ENCODE measurements around the gene CT47A7. TPM values are rescaled to one million over a fixed set of nuclear protein-coding genes. Genes with fewer than 3 reads are reported as not detected.
A peak's percentile ranks its signal among the peaks of the same experiment; 100 is the strongest.
"Not testable (repeated sequence)": the region's sequence is repeated elsewhere in the genome, so short reads cannot be mapped to it uniquely, and the experiment has no call there.

The CT47A7 gene
- not detected in 2 replicates for polyA plus RNA-seq (2012; rRNA removed)
- polyA plus RNA-seq (2012; cell fraction: cytosol; rRNA removed), result not detected in 2 replicates
- polyA plus RNA-seq (2012; cell fraction: nucleus; rRNA removed), result not detected in 2 replicates

DNA sequence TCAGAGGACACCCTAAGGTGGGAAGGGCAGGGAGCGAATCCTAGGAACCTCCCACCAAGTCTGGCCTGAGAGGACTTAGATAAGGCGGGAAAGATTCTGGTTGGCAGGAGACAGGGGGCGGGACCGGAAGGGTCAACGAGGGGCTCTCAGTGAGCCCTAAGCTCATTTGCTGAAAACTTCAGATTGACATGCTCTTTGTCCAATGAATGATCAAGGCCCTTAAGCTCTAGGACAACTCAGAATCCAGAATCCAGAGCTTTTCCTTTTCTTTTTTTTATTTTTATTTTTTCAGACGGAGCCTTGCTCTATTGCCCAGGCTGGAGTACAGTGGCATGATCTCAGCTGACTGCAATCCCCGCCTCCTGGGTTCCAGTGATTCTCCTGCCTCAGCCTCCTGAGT, at the start of gene CT47A7:
CT47A7 (minus strand) TSS at position 101 of the 400 bp plus-strand sequence. CDS start 255 bp downstream, outside the sequence.
- H3K9ac ChIP-seq; CTCF ChIA-PET; H3K4me2 ChIP-seq; H3F3A ChIP-seq (replicated peaks; ENCODE audit: insufficient read depth); H3K36me3 ChIP-seq (replicated peaks in 1 of 2; ENCODE audit: control insufficient read depth in 1 of 2, insufficient read depth in 2 of 2, low read length in 1 of 2); H3K9me2 ChIP-seq; POLR2A ChIA-PET; H3K9me3 ChIP-seq; H2AFZ ChIP-seq (ENCODE audit: low read depth); H3K4me3 ChIP-seq (ENCODE audit: low read depth in 2 of 2, low read length in 1 of 2); H3K27ac ChIP-seq (ENCODE audit: low read depth in 2 of 2, low read length in 1 of 2); H3K79me2 ChIP-seq (ENCODE audit: insufficient read depth); H4K20me1 ChIP-seq (ENCODE audit: insufficient read depth); DNase-seq; H3K27me3 ChIP-seq (ENCODE audit: insufficient read depth); H3K4me1 ChIP-seq (ENCODE audit: control insufficient read depth in 1 of 2, insufficient read depth in 2 of 2, low read depth in 1 of 2, low read length in 1 of 2): not testable (repeated sequence)
- no CpG with 5 or more reads among the region's 7 CpGs for WGBS (ENCODE audit: low lambda C conversion rate)

DNA sequence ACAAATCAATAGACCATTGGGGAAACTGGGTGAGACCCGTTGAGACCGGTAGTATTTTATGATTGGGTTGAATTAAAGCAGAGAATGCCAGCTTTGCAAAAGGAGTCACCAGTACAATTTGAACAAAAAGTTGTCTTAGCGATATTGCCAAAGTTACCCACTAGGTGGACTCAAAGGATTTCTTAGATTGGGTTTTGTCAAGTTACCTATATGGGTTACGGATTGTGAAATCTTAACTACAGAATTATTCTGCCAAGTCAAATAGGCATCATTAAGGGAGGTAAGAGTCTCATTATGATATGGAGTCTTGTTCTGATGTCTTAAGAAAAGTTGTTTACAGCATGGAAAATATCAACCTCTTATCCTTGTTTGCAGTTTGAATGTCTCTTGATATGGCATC, 44.2 kb upstream of the CT47A7 start:
- no peak overlapping the region for H2AFZ ChIP-seq (ENCODE audit: low read depth)
- no peak overlapping the region for H3K27ac ChIP-seq (ENCODE audit: low read depth in 2 of 2, low read length in 1 of 2)
- whole genome bisulfite sequencing (ENCODE audit: low lambda C conversion rate), result 8% methylated on average over 4 of the region's 4 CpGs
- CTCF ChIA-PET, result interaction anchor here (0.7 kb wide), 1 partner anchor 9 kb away, joined by 5 read pairs; no protein-coding TSS in a partner anchor
- no peaks in the 10 kb centered on the region; the same call in 1 of the 2 replicates for H3K9me2 ChIP-seq
- H3K4me2 ChIP-seq, result no peak overlapping the region
- H4K20me1 ChIP-seq (ENCODE audit: insufficient read depth), result no peaks in the 10 kb centered on the region
- H3F3A ChIP-seq (replicated peaks; ENCODE audit: insufficient read depth), result no peaks in the 10 kb centered on the region
- no peaks in the 10 kb centered on the region for H3K36me3 ChIP-seq (replicated peaks in 1 of 2; ENCODE audit: control insufficient read depth in 1 of 2, insufficient read depth in 2 of 2, low read length in 1 of 2)
- H3K9me3 ChIP-seq, result no peaks in the 10 kb centered on the region
- DNase-seq, result peak; percentile 3
- H3K27me3 ChIP-seq (ENCODE audit: insufficient read depth), result no peaks in the 10 kb centered on the region; the same call in 1 of the 2 replicates
- no peaks in the 10 kb centered on the region for H3K4me1 ChIP-seq (ENCODE audit: control insufficient read depth in 1 of 2, insufficient read depth in 2 of 2, low read depth in 1 of 2, low read length in 1 of 2)
- POLR2A ChIA-PET, result no interaction called here
- H3K4me3 ChIP-seq (ENCODE audit: low read depth in 2 of 2, low read length in 1 of 2), result no peak overlapping the region
- no peaks in the 10 kb centered on the region for H3K79me2 ChIP-seq (ENCODE audit: insufficient read depth)
- no peak overlapping the region for H3K9ac ChIP-seq
- TF ChIP-seq, protein P1, sequence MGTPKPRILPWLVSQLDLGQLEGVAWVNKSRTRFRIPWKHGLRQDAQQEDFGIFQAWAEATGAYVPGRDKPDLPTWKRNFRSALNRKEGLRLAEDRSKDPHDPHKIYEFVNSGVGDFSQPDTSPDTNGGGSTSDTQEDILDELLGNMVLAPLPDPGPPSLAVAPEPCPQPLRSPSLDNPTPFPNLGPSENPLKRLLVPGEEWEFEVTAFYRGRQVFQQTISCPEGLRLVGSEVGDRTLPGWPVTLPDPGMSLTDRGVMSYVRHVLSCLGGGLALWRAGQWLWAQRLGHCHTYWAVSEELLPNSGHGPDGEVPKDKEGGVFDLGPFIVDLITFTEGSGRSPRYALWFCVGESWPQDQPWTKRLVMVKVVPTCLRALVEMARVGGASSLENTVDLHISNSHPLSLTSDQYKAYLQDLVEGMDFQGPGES (IDR thresholded peaks at IDR 0.05; ENCODE audit: low read depth, low read length), result no peak
- TF ChIP-seq GATA2 (CRISPR knock-in tag; IDR thresholded peaks at IDR 0.05) (no peak), RAD21 (IDR thresholded peaks at IDR 0.05; ENCODE audit: low read length) (peak; percentile 36), SIN3A (IDR thresholded peaks at IDR 0.05; ENCODE audit: borderline replicate concordance, low read depth, low read length) (no peak), SMC3 (IDR thresholded peaks at IDR 0.05; ENCODE audit: low read depth, low read length) (peak; percentile 16; the same call in 1 of the 2 replicates), FOXJ3 (CRISPR knock-in tag; IDR thresholded peaks at IDR 0.05) (no peak), RXRA (IDR thresholded peaks at IDR 0.05; ENCODE audit: borderline replicate concordance, low read depth) (no peak), CHD2 (IDR thresholded peaks at IDR 0.05; ENCODE audit: low read length, partially characterized antibody) (no peak), TEAD4 (IDR thresholded peaks at IDR 0.05; ENCODE audit: borderline replicate concordance, insufficient read depth) (no peak), EZH2phosphoT487 (IDR thresholded peaks at IDR 0.05; ENCODE audit: borderline replicate concordance, low read depth) (no peak), TAF1 (IDR thresholded peaks at IDR 0.05; ENCODE audit: borderline replicate concordance, low read depth, low read length) (no peak), POLR2AphosphoS5 (IDR thresholded peaks at IDR 0.05; ENCODE audit: low read depth, low read length) (no peak), RCOR1 (IDR thresholded peaks at IDR 0.05; ENCODE audit: low read length) (no peak)
- TF ChIP-seq, protein P2, sequence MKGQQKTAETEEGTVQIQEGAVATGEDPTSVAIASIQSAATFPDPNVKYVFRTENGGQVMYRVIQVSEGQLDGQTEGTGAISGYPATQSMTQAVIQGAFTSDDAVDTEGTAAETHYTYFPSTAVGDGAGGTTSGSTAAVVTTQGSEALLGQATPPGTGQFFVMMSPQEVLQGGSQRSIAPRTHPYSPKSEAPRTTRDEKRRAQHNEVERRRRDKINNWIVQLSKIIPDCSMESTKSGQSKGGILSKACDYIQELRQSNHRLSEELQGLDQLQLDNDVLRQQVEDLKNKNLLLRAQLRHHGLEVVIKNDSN (IDR thresholded peaks at IDR 0.05; ENCODE audit: borderline replicate concordance, low read depth), result no peak
- TF ChIP-seq, protein P3, sequence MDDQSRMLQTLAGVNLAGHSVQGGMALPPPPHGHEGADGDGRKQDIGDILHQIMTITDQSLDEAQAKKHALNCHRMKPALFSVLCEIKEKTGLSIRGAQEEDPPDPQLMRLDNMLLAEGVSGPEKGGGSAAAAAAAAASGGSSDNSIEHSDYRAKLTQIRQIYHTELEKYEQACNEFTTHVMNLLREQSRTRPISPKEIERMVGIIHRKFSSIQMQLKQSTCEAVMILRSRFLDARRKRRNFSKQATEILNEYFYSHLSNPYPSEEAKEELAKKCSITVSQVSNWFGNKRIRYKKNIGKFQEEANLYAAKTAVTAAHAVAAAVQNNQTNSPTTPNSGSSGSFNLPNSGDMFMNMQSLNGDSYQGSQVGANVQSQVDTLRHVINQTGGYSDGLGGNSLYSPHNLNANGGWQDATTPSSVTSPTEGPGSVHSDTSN (IDR thresholded peaks at IDR 0.05), result no peak
- TF ChIP-seq, protein P4, sequence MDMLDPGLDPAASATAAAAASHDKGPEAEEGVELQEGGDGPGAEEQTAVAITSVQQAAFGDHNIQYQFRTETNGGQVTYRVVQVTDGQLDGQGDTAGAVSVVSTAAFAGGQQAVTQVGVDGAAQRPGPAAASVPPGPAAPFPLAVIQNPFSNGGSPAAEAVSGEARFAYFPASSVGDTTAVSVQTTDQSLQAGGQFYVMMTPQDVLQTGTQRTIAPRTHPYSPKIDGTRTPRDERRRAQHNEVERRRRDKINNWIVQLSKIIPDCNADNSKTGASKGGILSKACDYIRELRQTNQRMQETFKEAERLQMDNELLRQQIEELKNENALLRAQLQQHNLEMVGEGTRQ (IDR thresholded peaks at IDR 0.05; ENCODE audit: borderline replicate concordance, low read depth, low read length), result no peak
- TF ChIP-seq, protein P5, sequence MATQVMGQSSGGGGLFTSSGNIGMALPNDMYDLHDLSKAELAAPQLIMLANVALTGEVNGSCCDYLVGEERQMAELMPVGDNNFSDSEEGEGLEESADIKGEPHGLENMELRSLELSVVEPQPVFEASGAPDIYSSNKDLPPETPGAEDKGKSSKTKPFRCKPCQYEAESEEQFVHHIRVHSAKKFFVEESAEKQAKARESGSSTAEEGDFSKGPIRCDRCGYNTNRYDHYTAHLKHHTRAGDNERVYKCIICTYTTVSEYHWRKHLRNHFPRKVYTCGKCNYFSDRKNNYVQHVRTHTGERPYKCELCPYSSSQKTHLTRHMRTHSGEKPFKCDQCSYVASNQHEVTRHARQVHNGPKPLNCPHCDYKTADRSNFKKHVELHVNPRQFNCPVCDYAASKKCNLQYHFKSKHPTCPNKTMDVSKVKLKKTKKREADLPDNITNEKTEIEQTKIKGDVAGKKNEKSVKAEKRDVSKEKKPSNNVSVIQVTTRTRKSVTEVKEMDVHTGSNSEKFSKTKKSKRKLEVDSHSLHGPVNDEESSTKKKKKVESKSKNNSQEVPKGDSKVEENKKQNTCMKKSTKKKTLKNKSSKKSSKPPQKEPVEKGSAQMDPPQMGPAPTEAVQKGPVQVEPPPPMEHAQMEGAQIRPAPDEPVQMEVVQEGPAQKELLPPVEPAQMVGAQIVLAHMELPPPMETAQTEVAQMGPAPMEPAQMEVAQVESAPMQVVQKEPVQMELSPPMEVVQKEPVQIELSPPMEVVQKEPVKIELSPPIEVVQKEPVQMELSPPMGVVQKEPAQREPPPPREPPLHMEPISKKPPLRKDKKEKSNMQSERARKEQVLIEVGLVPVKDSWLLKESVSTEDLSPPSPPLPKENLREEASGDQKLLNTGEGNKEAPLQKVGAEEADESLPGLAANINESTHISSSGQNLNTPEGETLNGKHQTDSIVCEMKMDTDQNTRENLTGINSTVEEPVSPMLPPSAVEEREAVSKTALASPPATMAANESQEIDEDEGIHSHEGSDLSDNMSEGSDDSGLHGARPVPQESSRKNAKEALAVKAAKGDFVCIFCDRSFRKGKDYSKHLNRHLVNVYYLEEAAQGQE (IDR thresholded peaks at IDR 0.05; ENCODE audit: low read depth, low read length), result no peak
- TF ChIP-seq, protein P6, sequence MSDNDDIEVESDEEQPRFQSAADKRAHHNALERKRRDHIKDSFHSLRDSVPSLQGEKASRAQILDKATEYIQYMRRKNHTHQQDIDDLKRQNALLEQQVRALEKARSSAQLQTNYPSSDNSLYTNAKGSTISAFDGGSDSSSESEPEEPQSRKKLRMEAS (IDR thresholded peaks at IDR 0.05; ENCODE audit: low read depth), result no peak

Measured in SK-N-SH (cell line).